Activated CD8-positive, alpha-beta memory T cell treated with anti-CD3 and anti-CD28 coated beads, Interleukin-2, amount 50 U/mL, for 48 hours (primary cell): ENCODE results near the gene CACNG7.
"Not testable (repeated sequence)": the region's sequence is repeated elsewhere in the genome, so short reads cannot be mapped to it uniquely, and the experiment has no call there.

Experiments used
- DNase-seq: peaks from one replicate; pipeline ENCODE4 v3.0.0-alpha.2; 2020

The CACNG7 gene

GRCh38 chr19:53906211-53907192, 2.6 kb upstream of the CACNG7 start:
- DNase-seq, result peak; percentile 93

- no peak for DNase-seq
Observed at GRCh38 chr19:53907193-53907581, 1.9 kb upstream of the CACNG7 start.

GRCh38 chr19:53907690-53908089, 1.4 kb upstream of the CACNG7 start:
- DNase-seq, result no peak

- peak; percentile 76 for DNase-seq
Observed at GRCh38 chr19:53908106-53908934, 758 bp upstream of the CACNG7 start.

- no peak for DNase-seq
Observed at GRCh38 chr19:53909471-53910169, 542 bp downstream of the CACNG7 start.

- DNase-seq, result no peak
Observed at GRCh38 chr19:53910170-53910518, 1.1 kb downstream of the CACNG7 start.

GRCh38 chr19:53912653-53913052, 3.6 kb downstream of the CACNG7 start:
- peak; percentile 69 for DNase-seq

GRCh38 chr19:53915000-53915399, 5.9 kb downstream of the CACNG7 start:
- DNase-seq, result no peak

- no peak for DNase-seq
Observed at GRCh38 chr19:53916004-53916403, 6.9 kb downstream of the CACNG7 start.

- DNase-seq, result no peak
Observed at GRCh38 chr19:53917356-53917755, 8.3 kb downstream of the CACNG7 start.

- DNase-seq, result no peak
Observed at GRCh38 chr19:53927739-53928138, 18.7 kb downstream of the CACNG7 start.

- no peak for DNase-seq
Observed at GRCh38 chr19:53936029-53936428, 27.0 kb downstream of the CACNG7 start.

- peak; percentile 53 for DNase-seq
Observed at GRCh38 chr19:53942001-53942786, 33.1 kb downstream of the CACNG7 start.

GRCh38 chr19:53944416-53944815, 35.3 kb downstream of the CACNG7 start:
- DNase-seq, result no peak

GRCh38 chr19:53944933-53945332, 35.9 kb downstream of the CACNG7 start:
- DNase-seq, result no peak

- DNase-seq, result no peak
Observed at GRCh38 chr19:53945441-53945840, 36.4 kb downstream of the CACNG7 start.

GRCh38 chr19:53945998-53946397, 36.9 kb downstream of the CACNG7 start:
- DNase-seq, result no peak

GRCh38 chr19:53947624-53948023, 38.5 kb downstream of the CACNG7 start:
- no peak for DNase-seq

GRCh38 chr19:53948611-53949010, 39.5 kb downstream of the CACNG7 start:
- not testable (repeated sequence) for DNase-seq

GRCh38 chr19:53951436-53951835, 42.4 kb downstream of the CACNG7 start:
- DNase-seq, result no peak

- DNase-seq, result no peak
Observed at GRCh38 chr19:53951947-53952346, 42.9 kb downstream of the CACNG7 start.

GRCh38 chr19:53953383-53953782, 44.3 kb downstream of the CACNG7 start:
- DNase-seq, result no peak
